Globus pallidus (tissue), 1 donor: ENCODE measurements around the gene OR2A5.
"Not testable (repeated sequence)": the region's sequence is repeated elsewhere in the genome, so short reads cannot be mapped to it uniquely, and the experiment has no call there.

Experiments
- DNase-seq: peaks from one replicate; pipeline ENCODE4 v3.0.0-alpha.2; 2015; ENCODE audit warnings: low spot score

The OR2A5 gene

GRCh38 chr7:144048648-144049047, at the start of gene OR2A5:
Gene OR2A5 (plus strand): TSS chr7:144048948. CDS start chr7:144050402, 1,454 bp downstream.
- DNase-seq = no peak

GRCh38 chr7:144000020-144000419, 48.7 kb upstream of the OR2A5 start, which contains the start of gene OR6B1:
Gene OR6B1 (plus strand): TSS chr7:144000320. CDS start chr7:144003997, 3,677 bp downstream.
- DNase-seq = no peak

- DNase-seq = no peak
Observed at GRCh38 chr7:144001543-144001942, 47.2 kb upstream of the OR2A5 start.

GRCh38 chr7:144004703-144005102, 44.0 kb upstream of the OR2A5 start:
- DNase-seq = no peak

- no peak for DNase-seq
Observed at GRCh38 chr7:144006029-144006691, 42.6 kb upstream of the OR2A5 start.

- DNase-seq = no peak
Observed at GRCh38 chr7:144006692-144007042, 42.1 kb upstream of the OR2A5 start.

GRCh38 chr7:144009361-144009760, 39.4 kb upstream of the OR2A5 start:
- DNase-seq = no peak

GRCh38 chr7:144010061-144010460, 38.7 kb upstream of the OR2A5 start:
- not testable (repeated sequence) for DNase-seq

- DNase-seq = not testable (repeated sequence)
Observed at GRCh38 chr7:144010821-144011220, 37.9 kb upstream of the OR2A5 start.

GRCh38 chr7:144011458-144012230, 37.1 kb upstream of the OR2A5 start:
- DNase-seq = no peak

GRCh38 chr7:144018065-144018464, 30.7 kb upstream of the OR2A5 start:
- no peak for DNase-seq

- no peak for DNase-seq
Observed at GRCh38 chr7:144019457-144019856, 29.3 kb upstream of the OR2A5 start.

- no peak for DNase-seq
Observed at GRCh38 chr7:144020340-144020739, 28.4 kb upstream of the OR2A5 start.

GRCh38 chr7:144022169-144022568, 26.6 kb upstream of the OR2A5 start:
- DNase-seq = no peak

GRCh38 chr7:144023171-144023827, 25.4 kb upstream of the OR2A5 start:
- no peak for DNase-seq

GRCh38 chr7:144024213-144024612, 24.5 kb upstream of the OR2A5 start:
- no peak for DNase-seq

GRCh38 chr7:144026203-144026883, 22.4 kb upstream of the OR2A5 start:
- no peak for DNase-seq

- DNase-seq = peak; percentile 16
Observed at GRCh38 chr7:144027070-144027469, 21.7 kb upstream of the OR2A5 start.

- no peak for DNase-seq
Observed at GRCh38 chr7:144027974-144028373, 20.8 kb upstream of the OR2A5 start.

- DNase-seq = no peak
Observed at GRCh38 chr7:144028547-144028946, 20.2 kb upstream of the OR2A5 start.

GRCh38 chr7:144032516-144032915, 16.2 kb upstream of the OR2A5 start:
- DNase-seq = no peak

- no peak for DNase-seq
Observed at GRCh38 chr7:144032985-144033709, 15.6 kb upstream of the OR2A5 start.
